NCI-H82 treated with DMSO at 0.1 percent for 48 hours (cell line): Measurements from ENCODE around the gene OSCP1.

ENCODE experiments used
- DNase-seq: peaks from one replicate; lab custom pipeline; 2025; ENCODE audit not compliant: unreplicated experiment; lab: John Stamatoyannopoulos, UW

OSCP1 gene

DNA sequence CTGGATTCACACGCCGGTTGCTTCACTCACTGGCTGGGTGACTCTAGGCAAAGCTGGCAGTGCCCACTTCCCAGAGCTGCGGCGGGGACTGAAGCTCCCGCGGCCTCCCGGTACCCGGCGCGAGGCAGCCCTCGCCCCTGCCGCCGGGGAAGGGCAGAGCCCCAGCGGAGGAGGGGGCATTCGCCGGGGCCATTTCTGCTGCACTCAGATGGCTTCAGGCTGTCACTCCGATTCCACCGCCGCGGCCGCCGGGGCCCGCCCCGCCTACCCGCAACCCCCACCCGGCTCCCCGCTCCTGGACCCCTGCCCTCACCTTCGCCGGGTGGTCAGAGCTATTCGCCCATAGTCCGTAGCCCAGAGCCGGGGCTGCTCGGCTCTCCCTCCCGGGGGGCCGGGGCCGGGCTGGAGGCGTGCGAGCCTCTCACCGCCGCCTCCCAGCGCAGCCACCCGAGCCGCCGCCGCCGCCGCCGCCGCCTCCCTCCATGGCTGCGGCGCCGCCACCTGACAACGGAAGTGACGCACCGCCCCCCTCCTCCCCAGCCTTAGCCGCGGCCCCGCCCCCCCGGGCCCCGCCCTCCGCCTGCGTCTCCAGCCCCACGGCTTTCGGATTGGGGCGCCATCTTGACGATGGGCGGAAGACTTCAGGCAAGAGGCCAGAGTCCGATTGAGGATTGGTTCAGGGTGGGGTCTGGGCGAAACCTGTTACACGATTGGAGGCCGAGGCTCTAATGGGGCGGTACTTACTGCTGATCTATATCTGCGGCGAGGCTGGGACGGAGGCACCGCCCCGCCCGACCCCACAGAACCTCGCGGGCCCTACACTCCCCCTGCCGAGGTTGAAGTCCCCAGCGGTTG, 64.6 kb downstream of the OSCP1 start, which contains the start of gene STK40:
Gene STK40 (minus strand): TSS at position 515 of the 855 bp plus-strand sequence. CDS start 24,592 bp downstream, outside the sequence.
- DNase-seq: peak; percentile 99

DNA sequence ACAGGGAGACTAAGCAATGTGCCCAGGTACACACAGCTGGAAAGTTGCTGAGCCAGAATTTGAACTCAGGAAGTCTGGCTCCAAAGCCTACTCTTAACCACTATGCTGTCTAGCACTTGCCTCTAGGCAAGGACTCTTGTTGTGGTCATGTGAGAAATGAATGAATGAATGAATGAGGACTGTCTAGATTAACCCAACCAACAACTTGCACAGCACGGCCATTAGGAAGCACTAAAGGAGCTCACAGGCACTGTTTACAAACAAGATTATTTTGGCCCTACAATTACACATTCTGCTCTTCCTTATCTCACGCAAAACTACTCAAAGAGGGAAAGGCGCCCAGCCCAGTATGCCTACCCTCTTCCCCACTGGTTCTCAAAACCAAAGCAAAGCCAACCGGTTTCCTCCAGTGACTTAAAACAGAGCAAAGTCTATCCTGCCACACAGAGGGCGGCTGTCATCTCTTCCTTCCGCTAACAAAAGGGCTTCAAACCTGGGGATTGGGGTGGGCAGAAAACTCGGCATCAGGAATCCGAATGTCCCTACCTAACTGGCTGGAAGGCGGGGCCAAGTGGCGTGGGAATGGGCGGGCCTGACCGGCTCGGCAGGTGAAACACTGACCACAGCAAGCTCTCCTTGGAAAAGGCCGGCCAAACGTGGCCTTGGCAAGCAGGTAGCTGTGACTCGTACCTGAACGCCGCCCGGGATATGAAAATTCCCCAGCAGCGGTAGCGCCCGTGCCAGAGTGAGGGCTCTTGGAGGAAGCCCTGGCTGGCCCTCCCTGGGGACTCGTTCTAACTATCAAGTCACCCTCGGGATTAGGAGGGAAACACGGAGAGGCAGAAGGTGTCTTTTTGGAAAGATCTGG, 65.5 kb downstream of the OSCP1 start:
- peak; percentile 44 for DNase-seq

DNA sequence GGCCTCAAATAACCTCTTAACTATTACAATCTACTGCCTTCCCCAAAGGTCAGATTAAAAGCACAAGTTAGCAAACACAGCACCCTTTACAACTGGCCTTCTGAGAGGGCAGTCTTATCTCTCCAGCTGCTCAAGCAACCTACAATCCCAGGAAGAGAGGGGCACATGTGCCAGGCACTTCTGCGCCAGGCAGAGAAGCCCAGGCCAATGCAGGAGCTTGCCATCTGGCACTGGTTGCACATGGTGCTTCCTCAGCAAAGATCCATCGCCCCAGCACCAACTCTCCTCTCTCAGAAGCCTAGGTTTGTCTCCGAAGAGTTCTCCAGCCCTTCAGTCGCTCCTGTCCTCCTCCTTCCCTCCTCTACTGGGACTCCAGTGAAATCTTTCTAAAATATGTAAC, 67.0 kb downstream of the OSCP1 start:
- DNase-seq: no peak

GRCh38 chr1:36382669-36383068, 67.6 kb downstream of the OSCP1 start:
- no peak for DNase-seq

DNA sequence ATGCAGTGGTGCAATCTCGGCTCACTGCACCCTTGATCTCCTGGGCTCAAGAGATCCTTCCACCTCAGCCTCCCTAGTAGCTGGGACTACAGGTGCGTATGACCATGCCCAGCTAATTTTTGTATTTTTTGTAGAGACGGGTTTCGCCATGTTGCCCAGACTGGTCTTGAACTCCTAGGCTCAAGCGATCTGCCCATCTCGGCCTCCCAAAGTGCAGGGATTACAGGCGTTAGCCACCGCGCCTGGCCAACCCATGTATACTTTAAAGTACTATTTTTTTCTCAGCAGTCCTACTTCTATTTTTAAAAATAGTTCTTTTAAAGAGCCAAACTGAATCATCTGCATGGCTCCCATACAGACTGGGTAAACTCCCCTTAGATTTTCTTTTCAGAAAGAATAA, 68.0 kb downstream of the OSCP1 start:
- no peak for DNase-seq

DNA sequence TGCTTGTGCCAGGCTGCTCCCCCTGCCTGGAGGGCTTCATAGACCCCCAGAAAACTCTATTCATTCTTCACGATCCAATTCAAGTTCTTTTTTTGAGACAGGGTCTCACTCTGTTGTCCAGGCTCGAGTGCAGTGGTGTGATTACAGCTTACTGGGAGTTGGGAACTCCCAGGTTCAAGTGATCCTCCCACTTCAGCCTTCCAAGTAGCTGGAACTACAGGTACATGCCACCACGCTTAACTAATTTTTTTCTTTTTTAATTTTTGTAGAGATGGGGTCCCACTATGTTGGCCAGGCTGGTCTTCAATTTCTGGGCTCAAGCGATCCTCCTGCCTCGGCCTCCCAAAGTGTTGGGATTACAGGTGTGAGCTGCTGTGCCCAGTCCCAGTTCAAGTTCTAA, 68.8 kb downstream of the OSCP1 start:
- no peak for DNase-seq

GRCh38 chr1:36380782-36381181, 69.5 kb downstream of the OSCP1 start:
- no peak for DNase-seq

DNA sequence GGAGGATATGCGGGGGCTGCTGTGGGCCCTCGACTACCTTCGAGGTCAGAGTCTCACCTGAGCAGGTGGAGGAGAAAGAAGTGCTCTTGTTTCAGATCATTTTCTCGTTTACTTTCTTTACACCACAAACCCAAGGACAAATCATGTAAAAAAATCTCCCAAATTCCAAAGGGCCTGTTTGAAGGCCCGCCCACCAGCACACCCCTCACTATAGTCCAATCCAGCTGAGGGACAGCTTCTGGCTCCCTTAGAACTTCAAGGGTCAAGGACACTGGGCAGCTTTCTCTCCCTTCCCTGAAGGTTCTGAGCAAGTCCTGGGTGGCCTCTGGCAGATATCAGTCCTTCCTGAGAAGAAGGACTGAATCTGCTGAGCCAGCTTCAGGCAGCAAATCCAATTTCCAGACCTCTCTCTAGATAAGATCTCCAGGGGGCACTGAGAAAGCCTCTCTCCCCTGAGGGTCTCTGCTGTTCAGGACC, 70.1 kb downstream of the OSCP1 start:
- no peak for DNase-seq

GRCh38 chr1:36377791-36378492, 72.3 kb downstream of the OSCP1 start:
- DNase-seq: no peak

DNA sequence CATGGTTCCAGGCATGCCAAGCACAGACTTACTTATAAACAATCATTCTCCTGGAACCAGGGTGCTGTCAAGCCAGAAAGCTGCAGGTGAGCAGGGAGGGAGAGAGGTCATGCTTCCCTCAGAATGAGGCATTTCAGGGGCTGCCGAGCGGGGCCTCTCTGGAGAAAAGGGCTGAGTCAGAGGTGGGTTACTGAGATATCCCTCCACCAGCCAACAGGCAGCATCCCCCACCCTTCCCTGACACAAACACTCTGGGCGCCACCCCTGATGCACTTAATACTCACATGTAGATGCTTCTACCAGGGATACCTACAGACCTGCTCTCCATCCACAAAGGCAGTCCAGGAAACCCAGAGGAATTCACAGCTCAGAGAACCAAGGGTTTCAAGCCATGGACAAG, 77.6 kb downstream of the OSCP1 start:
- no peak for DNase-seq

DNA sequence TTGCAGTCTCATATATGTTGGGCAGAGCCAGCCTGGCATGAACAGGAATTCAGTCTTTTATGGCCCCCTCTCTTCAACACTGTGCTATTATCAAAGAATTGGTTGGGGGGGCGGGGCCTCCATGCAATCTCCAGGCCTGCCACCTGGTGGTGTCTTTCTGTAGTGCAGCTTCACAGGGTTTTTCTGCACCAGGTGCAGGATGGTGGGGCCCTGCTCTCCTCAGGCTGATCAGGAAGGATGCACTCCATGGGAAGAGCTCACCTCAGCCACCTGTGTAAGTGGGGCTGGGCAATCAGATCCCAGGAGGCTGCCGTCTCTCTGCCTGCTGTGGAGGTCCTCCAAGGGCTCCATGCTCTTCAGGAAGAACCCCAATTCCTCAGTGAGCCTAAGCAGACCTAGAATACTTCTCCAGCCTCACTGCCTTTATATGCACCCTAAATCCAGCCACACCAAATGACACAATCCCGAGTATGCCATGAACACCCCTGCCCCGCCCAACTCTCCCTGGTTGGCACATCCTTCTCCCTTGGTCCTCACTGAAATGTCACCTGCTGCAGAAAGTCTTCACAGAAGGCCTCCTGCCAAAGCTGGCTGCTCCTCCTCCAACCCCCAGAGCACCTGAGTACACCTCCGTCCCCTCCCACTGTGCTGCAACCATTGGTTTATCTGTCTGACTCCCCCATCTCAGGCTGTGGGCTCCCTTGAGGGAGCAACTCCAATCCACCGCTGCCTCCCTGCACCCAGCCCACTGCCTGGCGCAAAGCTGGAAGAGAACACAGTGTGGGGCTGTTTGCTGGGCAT, 81.0 kb downstream of the OSCP1 start:
- peak; percentile 16 for DNase-seq
